Astrocyte of the spinal cord (primary cell): ENCODE measurements around the gene SLC10A7.

ENCODE experiments used
- DNase-seq: peaks from one replicate; pipeline ENCODE4 v3.0.0; 2011; ENCODE audit warnings: low read depth, low spot score
- H3K4me3 ChIP-seq: 2 replicates; pipeline ENCODE4 v1.5.1; 2011; ENCODE audit warnings: low read depth, mild to moderate bottlenecking, low read length, moderate library complexity
- in situ Hi-C: cut with HindIII; loops from 2 replicates; pipeline ENCODE4 v1.10.0; 2017; ENCODE audit warnings: low sequenced_read_pairs
- TF ChIP-seq, protein P1 (sequence below): IDR thresholded peaks from 2 replicates; pipeline ENCODE4 v1.5.1; 2012; ENCODE audit warnings: low read depth, mild to moderate bottlenecking, low read length, inconsistent platforms

The SLC10A7 gene

GRCh38 chr4:146238107-146238506 lies 283.6 kb downstream of the SLC10A7 start:
- in situ Hi-C loops: no loop called here
- TF ChIP-seq, protein P1, sequence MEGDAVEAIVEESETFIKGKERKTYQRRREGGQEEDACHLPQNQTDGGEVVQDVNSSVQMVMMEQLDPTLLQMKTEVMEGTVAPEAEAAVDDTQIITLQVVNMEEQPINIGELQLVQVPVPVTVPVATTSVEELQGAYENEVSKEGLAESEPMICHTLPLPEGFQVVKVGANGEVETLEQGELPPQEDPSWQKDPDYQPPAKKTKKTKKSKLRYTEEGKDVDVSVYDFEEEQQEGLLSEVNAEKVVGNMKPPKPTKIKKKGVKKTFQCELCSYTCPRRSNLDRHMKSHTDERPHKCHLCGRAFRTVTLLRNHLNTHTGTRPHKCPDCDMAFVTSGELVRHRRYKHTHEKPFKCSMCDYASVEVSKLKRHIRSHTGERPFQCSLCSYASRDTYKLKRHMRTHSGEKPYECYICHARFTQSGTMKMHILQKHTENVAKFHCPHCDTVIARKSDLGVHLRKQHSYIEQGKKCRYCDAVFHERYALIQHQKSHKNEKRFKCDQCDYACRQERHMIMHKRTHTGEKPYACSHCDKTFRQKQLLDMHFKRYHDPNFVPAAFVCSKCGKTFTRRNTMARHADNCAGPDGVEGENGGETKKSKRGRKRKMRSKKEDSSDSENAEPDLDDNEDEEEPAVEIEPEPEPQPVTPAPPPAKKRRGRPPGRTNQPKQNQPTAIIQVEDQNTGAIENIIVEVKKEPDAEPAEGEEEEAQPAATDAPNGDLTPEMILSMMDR: no peak
- DNase-seq: no peak
- H3K4me3 ChIP-seq: no peak overlapping the region

GRCh38 chr4:146237092-146237491 lies 284.6 kb downstream of the SLC10A7 start:
- in situ Hi-C loops: no loop called here
- TF ChIP-seq, protein P1: no peak
- DNase-seq: no peak
- no peak overlapping the region for H3K4me3 ChIP-seq

- in situ Hi-C loops: no loop called here
- TF ChIP-seq, protein P1: no peak
- no peak for DNase-seq
Observed at GRCh38 chr4:146236216-146236615, 285.5 kb downstream of the SLC10A7 start.

GRCh38 chr4:146235654-146236177 lies 286.0 kb downstream of the SLC10A7 start:
- in situ Hi-C loops: no loop called here
- no peak overlapping the region for H3K4me3 ChIP-seq
- TF ChIP-seq, protein P1: no peak
- no peak for DNase-seq

More at GRCh38 chr4:146236216-146236615, 285.5 kb downstream of the SLC10A7 start:
- H3K4me3 ChIP-seq: no peak overlapping the region

DNA sequence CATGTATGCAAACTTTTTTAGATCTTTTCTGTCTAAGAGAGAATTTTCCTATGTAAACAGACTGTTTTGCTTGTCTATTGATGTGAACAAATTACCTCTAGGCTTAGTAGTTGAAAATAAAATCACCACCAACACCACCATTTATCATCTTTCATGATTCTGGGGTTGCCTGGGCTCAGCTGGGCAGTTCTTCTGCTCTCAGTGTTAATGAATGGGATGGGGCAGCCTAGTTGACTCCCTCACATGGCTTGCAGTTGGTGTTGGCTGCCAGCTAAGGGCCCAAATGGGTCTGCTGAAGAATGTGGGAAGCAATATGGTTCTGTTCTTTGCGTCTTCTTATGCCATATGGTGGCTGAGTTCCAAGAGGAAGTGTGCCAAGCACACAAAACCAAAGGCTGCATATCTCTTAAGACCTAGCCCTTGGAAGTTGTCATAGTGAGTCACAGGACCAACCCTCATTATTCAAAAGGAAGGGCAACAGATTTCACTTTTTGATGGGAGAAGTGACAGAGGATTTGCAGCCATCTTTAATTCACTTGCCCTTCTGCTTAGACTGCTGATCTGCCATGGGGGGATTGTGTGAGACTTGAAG lies 289.5 kb downstream of the SLC10A7 start:
- H3K4me3 ChIP-seq: no peak overlapping the region
- no peak for DNase-seq
- TF ChIP-seq, protein P1: no peak
- in situ Hi-C loops: no loop called here

DNA sequence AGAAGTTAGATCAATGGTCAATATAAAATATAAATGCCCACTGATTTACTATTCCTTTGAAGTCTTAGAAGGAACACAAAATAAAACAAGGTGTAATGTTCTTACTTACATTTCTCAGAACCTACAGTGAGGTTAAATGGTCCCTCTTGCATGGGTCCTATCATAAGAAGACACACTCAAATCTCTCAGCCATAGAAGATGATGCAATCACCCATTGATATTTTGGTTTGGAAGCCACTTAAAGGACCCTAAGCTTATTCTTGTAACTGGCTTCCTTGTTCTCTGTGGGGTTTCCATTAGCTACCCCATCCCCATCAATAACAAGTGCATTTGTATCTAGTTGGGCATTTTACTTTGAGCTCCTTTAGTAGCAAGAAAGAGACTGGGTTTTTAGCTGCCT lies 292.3 kb downstream of the SLC10A7 start:
- H3K4me3 ChIP-seq: no peak overlapping the region
- TF ChIP-seq, protein P1: no peak
- in situ Hi-C loops: no loop called here
- DNase-seq: no peak
